A172 (cell line): ENCODE data around the gene AMBRA1. TPM values are rescaled to one million over a fixed set of nuclear protein-coding genes. Genes with fewer than 3 reads are reported as not detected.

Source experiments
- DNase-seq: peaks from one replicate; pipeline ENCODE4 v3.0.0-alpha.2; 2015; ENCODE audit warnings: low spot score
- total RNA-seq: library from RNA; depleted of rRNA; stranded (reverse); fragments of >200 nt; shearing (Covaris generic); gene quantifications from 2 replicates; pipeline ENCODE4 v1.2.3, GENCODE V29; 2014

The AMBRA1 gene
- total RNA-seq, 1 experiment from 2014 or later, result 44.3 TPM

- DNase-seq, result no peak
Measured at GRCh38 chr11:46508360-46508759, 85.5 kb downstream of the AMBRA1 start.

GRCh38 chr11:46506483-46506791, 87.4 kb downstream of the AMBRA1 start:
- no peak for DNase-seq

- DNase-seq, result no peak
Measured at GRCh38 chr11:46505741-46506482, 87.9 kb downstream of the AMBRA1 start.

- DNase-seq, result peak; percentile 77
Measured at GRCh38 chr11:46504817-46505613, 88.8 kb downstream of the AMBRA1 start.

- DNase-seq, result no peak
Measured at GRCh38 chr11:46499821-46500220, 94.0 kb downstream of the AMBRA1 start.

- DNase-seq, result no peak
Measured at GRCh38 chr11:46498968-46499367, 94.9 kb downstream of the AMBRA1 start.

- no peak for DNase-seq
Measured at GRCh38 chr11:46498179-46498578, 95.6 kb downstream of the AMBRA1 start.

- DNase-seq, result no peak
Measured at GRCh38 chr11:46497498-46497897, 96.3 kb downstream of the AMBRA1 start.

- no peak for DNase-seq
Measured at GRCh38 chr11:46493791-46494190, 100.0 kb downstream of the AMBRA1 start.

GRCh38 chr11:46492532-46492931, 101.3 kb downstream of the AMBRA1 start:
- DNase-seq, result no peak

- DNase-seq, result no peak
Measured at GRCh38 chr11:46491661-46492330, 102.0 kb downstream of the AMBRA1 start.

GRCh38 chr11:46490666-46491065, 103.2 kb downstream of the AMBRA1 start:
- DNase-seq, result no peak

GRCh38 chr11:46489656-46490560, 103.9 kb downstream of the AMBRA1 start:
- DNase-seq, result peak; percentile 77

GRCh38 chr11:46485856-46486443, 107.9 kb downstream of the AMBRA1 start:
- DNase-seq, result no peak

GRCh38 chr11:46484101-46484500, 109.7 kb downstream of the AMBRA1 start:
- DNase-seq, result no peak

GRCh38 chr11:46480909-46481308, 112.9 kb downstream of the AMBRA1 start:
- DNase-seq, result no peak

GRCh38 chr11:46480166-46480726, 113.6 kb downstream of the AMBRA1 start:
- DNase-seq, result no peak

GRCh38 chr11:46479601-46480000, 114.2 kb downstream of the AMBRA1 start:
- no peak for DNase-seq

GRCh38 chr11:46478196-46478595, 115.6 kb downstream of the AMBRA1 start:
- DNase-seq, result no peak

GRCh38 chr11:46477136-46477535, 116.7 kb downstream of the AMBRA1 start:
- no peak for DNase-seq
